Activated naive CD4-positive, alpha-beta T cell treated with anti-CD3 and anti-CD28 coated beads, Interleukin-2, amount 50 U/mL, for 16 hours (primary cell): Measurements from ENCODE around the gene STX4.
A peak's percentile ranks its signal among the peaks of the same experiment; 100 is the strongest.

Experiments
- DNase-seq: peaks from one replicate; pipeline ENCODE4 v3.0.0-alpha.2; 2020

STX4 gene

GRCh38 chr16:31022544-31023251 lies 10.7 kb upstream of the STX4 start:
- DNase-seq = no peak

- DNase-seq = no peak
These were observed 10.1 kb upstream of the STX4 start for GRCh38 chr16:31023252-31023602.

- DNase-seq = no peak
These were observed 9.6 kb upstream of the STX4 start for GRCh38 chr16:31023627-31024226.

- no peak for DNase-seq
These were observed 8.0 kb upstream of the STX4 start for GRCh38 chr16:31025339-31025738.

- DNase-seq = no peak
These were observed 4.1 kb upstream of the STX4 start for GRCh38 chr16:31029272-31029671.

DNA sequence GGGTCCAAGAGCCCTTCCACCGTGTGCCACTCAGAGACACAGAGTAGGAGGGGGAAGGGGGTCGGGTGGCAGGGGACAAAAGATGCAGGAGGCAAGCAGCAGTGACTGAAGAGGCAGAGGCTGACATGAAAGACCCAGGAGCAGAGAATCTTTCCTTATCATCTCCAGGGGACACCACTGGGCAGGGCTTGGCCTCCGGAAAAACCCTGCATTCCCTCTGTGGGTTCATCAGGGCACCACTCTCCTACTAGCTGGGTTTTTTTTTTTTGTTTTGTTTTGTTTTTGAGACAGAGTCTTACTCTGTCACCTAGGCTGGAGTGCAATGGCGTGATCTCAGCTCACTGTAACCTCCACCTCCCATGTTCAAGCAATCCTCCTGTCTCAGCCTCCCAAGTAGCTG lies 2.1 kb upstream of the STX4 start:
- DNase-seq = no peak

DNA sequence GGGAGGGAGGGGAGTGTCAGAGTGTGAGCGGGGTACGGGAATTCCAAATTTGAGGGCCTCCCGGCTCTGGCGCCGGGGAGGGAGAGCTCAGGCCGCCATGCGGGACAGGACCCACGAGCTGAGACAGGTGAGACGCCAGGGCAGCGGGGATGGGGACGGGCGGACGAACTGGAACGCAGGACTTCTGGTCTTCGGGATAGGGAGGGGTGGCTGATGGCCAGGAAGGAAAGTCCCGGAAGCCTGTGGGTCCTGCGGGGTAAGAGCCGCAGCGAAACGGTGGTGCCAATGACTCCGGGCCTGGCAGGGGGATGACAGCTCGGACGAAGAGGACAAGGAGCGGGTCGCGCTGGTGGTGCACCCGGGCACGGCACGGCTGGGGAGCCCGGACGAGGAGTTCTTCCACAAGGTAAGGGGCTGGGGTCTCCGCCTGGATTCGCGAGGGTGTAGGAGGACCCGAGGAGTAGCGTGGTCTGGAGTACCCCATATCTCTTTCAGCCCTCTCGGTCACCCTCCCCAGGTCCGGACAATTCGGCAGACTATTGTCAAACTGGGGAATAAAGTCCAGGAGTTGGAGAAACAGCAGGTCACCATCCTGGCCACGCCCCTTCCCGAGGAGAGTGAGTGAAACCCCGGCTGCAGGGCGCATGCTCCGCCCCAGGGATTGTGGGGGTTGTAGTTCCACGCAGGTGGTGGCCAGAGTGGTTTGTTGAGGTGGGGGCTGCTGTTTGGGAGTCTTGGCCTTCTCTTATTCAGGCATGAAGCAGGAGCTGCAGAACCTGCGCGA lies 543 bp downstream of the STX4 start:
- peak; percentile 90 for DNase-seq

GRCh38 chr16:31036691-31037090 lies 3.3 kb downstream of the STX4 start:
- no peak for DNase-seq

DNA sequence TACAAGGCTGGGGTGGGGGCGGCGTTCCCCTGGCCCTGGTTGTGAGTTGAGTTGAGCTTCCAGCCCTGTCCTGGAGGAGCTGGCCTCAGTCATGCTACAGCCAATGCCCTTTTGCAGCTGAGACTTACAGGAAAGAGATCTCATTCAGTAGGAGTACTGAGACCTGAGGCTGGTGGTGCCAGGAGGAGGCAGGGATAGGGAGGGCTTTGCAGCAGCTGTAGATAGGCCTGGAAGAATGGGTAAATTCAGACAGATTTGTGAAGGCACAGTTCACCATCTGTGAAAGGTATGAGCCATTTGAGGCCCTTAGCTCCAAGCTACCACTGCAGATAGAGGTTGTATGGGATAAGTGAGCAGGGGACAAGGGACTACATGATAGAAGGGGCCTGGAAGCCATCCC lies 5.6 kb downstream of the STX4 start:
- no peak for DNase-seq

- DNase-seq = no peak
These were observed 9.5 kb downstream of the STX4 start for GRCh38 chr16:31042866-31043265.

DNA sequence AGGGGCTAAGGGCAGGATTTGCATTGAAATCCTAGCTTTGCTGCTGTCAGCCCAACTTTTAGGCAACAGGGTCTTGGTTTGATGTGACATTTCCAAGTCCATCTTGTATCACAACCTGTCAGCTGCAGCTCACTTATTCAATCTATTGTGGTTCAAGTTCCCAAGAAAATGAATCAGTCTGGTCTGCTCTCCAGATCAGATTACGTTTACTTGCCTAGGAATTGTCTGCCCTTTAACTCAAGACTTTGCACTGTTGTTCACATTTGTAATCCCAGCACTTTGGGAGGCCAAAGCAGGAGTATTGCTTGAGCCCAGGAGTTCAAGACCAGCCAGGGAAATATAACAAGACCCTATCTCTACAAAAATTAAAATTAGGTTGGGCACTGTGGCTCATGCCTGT lies 10.0 kb downstream of the STX4 start:
- no peak for DNase-seq

DNA sequence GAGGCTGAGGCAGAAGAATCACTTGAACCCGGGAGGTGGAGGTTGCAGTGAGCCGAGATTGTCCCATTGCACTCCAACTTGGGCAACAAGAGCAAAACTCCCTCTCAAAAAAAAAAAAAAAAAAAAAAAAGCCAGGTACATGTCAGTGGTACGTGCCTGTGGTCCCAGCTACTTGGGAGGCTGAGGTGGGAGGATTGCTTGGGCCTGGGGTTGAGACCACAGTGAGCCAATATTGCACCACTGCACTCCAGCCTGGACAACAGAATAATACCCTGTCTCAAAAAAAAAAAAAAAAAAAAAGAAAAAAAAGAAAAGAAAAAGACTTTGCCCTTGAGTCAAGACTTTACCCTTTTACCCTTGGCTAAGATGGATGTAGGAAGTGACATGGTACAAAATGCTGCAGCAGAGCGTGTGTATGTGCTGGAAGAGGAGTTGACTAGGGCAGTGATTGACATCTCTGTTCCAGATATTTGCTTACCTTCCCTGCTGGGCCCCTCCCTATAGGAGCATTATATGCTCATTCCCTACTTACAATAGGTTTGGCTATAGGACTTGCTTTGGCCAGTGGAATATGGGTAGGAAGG lies 10.6 kb downstream of the STX4 start:
- DNase-seq = no peak

DNA sequence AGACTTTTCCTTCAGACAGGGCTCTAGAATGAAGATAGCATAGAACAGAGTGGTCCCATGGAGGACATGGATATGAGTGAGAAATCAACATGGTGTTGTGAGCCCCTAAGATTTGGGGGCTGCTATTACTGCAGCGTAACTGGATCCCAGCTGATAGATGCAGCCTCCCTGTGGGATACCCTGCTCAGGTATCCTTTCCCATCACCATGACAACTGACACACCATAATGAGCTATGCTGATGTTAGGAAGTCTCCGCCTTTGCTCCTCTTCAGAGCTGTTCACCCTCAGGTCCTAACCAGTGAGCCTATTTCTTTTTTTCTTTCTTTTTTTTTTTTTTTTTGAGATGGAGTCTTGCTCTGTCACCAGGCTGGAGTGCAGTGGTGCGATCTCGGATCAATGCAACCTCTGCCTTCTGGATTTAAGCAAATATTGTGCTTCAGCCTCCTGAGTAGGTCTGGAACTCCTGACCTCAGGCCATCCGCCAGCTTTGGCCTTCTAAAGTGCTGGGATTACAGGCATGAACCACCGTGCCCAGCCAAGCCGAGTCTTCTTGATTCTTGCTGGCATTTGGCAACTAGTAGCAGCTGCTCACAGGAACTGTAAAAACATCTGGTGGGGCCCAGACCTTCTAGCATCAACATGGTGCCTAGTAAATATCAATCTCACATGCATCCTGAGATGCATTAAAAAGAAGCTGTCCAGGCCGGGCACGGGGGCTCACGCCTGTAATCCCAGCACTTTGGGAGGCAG lies 17.1 kb downstream of the STX4 start:
- no peak for DNase-seq

DNA sequence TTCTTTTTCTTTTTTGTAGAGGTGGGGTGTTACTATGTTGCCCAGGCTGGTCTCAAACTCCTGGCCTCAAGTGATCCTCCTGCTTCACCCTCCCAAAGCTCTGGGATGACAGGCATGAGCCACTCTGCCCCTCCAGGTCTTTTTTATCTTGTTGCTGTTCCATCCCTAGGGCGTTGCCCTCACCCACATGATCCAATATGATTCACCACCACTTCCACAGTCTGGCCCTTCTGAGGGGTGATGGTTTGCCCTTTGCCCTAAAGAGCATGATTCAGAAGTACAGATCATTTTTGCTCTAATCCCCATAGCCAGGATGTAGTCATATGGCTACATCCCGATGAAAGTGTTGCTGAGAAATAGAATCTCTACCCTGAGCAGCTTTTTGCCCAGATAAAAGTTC lies 18.8 kb downstream of the STX4 start:
- no peak for DNase-seq

GRCh38 chr16:31055613-31056012 lies 22.3 kb downstream of the STX4 start:
- DNase-seq = no peak

GRCh38 chr16:31061126-31061812 lies 27.9 kb downstream of the STX4 start:
- DNase-seq = no peak

DNA sequence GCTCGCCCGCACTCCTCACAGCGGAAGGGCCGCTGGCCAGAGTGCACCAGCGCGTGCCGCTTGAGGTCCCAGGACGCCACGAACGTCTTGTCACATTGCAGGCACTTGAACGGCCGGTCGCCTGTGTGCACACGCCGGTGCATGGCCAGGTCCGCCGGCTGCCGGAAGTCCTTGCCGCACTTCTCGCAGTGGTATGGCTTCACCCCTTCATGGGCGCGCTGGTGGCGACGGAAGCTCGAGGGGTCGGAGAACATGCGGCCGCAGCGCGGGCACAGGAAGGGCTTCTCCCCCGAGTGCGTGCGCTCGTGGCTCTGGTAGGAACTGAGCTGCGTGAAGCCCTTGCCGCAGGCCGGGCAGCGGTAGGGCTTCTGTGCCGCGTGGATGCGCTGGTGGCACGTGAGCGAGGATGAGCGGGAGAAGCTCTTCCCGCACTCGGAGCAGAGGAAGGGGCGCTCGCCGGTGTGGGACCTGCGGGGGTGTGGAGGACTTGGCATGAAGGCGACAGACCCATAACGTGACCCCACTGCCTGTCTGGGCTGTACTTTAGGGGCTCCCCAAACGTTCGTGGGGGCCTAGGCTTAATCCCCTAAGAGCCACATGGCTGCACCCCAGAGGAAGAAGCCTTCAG lies 28.6 kb downstream of the STX4 start:
- no peak for DNase-seq

- no peak for DNase-seq
These were observed 30.1 kb downstream of the STX4 start for GRCh38 chr16:31063495-31063842.

DNA sequence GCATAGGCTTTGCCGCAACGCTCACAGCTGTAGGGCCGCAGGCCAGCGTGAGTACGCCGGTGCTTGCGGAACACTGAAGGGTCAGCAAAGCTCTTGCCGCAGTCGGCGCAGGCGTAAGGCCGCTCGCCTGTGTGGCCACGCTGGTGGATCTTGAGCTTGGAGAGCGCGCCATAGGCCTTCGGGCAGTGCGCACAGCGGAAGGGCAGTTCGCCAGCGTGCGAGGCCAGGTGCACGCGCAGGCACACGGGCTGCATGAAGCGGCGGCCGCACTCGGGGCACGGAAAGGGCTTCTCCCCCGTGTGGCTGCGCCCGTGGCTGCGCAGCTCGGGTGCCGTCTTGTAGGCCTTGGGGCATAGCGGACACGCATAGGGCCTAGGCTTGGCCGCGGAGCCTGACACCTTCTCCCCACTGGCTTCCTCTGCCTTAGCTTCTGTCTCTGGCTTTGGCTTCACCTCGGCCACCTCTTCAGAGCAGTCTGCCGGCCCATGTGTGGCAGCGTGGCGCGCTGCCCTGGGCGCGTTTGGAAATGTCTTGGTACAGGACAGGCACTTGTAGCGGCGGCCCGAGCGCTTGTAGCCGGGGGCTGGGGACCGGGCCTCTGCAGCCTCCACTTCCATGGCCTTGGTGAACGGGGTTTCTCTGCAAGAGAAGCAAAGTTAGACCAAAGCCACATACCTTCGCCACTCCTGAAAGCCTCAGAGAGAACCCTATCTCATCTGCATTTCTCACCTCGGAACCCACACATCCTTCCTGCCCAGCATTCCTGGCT lies 30.7 kb downstream of the STX4 start:
- DNase-seq = no peak

DNA sequence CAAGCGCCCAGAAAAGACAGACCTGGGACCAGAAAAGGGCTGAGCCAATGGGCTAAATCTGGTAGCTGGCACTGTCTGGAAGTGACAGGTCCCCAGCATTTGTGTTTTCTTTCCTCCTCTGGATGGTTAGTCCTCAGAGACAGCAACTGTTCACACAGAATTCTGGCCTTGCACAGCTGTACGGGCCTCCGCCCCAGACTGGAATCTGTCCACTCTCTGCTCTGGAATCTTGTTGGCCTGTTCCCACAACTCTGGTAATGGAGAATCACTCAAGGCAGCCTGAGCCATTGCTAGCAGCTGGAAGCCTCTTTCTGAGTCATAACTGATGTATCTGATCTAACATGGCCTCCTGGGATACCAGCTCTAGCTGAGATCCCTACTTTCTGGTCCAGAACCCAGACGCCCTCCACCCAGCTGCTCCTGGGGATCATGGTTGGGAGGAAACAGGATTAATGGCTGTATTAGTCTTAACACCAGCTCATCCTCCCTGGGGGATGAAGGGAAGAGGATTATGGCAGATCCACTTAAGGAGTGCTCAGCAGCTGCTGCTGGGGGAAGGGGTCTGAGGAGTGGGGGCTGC lies 31.6 kb downstream of the STX4 start:
- no peak for DNase-seq

- DNase-seq = no peak
These were observed 34.0 kb downstream of the STX4 start for GRCh38 chr16:31067342-31067741.
